ENCODE measurements around the gene GJA1.
"Not testable (repeated sequence)": the region's sequence is repeated elsewhere in the genome, so short reads cannot be mapped to it uniquely, and the experiment has no call there.

Gene GJA1

DNA sequence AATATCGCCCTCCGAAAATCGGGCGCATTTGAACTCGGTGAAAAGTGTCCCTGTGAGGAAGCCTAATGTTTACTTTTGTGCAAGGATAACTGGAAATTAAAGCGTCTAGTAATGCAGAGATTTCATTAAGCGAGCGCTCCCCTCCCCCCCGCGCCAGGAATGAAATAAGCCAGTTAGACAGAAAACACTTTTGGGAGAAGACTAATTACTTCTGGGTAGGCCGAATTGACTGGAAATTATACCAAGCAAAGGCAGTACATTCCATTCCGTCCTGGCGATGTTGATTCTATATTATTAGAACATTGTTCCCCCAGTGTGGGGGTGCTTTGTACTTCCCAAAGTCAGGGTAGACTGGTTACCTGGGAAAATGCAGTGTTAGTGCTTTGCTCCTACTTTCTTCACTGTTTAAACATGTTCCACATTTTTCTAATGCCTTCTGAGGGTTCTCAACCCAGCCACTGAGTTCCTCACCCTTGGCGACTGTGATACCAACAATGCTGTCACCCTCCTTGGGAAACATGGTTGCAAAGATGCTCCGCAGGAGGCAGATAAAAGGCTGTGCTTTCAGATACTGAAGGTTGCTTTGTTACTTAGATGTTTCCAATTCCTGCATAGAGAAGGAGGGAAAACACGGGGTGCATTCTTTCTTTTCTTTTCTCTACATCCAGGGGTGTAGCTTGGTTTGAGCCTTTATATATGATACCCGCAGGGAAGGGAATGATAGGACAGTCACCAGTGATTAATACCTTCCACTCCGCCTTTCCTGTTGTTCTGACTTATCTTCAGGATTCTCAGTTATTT is 2.6 kb downstream of the GJA1 start:
- no peak for DNase-seq

DNA sequence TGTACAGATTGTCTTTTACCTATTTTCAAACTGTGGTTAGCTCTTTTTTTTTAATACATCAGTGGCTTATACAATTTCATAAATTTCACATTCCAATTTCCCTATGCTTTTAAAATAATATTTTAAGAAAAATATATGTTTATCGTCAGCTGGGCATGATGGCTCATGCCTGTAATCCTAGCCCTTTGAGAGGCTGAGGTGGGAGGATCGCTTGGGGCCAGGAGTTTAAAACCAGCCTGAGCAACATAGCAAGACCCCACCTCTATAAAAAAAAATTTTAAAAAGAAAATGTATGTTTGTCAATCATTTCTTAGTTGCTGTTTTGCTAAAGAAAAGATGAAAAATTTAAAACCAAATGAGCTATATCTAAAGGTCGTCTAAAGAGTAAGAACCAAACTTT is 3.4 kb downstream of the GJA1 start:
- DNase-seq, result no peak

DNA sequence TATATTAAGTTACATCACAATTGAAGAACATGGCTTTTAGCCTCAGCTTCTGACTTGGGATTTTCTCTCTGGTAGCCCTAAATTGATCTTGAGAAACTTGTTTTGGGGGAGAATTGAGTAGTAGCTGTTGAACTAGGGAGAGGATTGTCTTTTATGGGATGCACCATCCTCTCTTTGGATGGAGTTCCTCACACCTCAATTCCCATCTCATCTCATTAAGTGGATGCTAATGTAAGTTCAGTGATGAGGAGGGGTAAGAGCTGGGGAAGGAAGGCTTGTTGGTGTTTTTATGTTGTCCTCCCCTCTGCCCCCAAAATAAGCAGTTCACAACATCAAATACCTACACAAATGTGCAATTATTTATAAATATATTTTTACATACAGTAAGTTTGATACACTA is 4.0 kb downstream of the GJA1 start:
- no peak for DNase-seq

DNA sequence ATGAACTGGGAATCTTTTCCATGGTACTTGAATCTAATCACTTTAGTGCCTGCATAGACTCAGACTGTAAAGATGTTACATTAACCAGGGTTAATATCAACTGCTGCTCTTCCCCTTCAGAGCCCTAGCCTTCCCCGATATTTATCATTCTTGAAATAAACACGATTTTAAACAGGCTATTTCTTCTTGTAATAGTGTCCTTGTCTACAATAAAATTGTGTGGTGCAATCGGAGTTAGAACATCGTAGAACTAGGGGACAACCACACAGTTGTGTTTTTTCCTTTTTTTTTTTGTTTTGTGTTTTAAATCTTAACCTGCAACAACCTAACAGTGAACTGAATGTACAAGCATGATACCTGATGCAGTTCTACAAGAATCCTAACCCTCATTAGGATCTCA is 4.5 kb downstream of the GJA1 start:
- no peak for DNase-seq

DNA sequence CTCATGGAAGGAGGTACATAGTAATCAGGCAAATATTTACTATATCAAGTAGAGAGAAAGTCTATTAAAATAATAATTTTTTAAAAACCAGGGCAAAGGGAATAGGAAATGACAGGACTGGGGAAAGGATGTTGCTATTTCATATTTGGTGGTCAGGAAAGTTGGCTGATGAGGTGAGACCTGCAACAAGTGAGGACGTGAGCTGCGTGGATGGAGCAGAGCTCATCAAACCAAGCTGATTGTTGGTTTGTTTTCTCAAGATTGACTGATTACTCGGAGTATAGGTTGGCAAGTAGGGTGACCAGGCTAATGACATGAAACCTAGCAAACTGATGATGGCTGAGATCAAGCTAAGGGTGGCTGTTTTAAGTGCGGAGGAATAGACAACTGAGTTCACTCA is 6.0 kb downstream of the GJA1 start:
- no peak for DNase-seq

DNA sequence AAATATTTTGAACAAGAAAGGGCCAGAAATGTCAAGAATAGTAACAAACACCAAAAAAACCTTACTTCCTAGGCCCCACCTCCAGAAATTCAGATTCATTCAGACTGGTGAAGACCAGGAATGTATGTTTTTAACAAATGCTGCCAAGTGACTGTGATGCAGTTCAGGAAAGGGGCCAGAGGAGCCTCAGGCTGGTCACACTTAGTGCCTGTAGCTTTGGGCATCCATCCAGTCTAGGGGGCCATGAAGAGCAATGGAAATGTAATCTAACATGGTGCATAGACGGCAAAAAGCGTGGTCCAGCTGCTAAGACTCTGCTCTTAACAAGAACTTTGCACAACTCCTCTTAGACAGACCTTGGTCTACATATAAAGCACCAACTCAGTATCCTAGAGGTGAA is 7.1 kb downstream of the GJA1 start:
- no peak for DNase-seq

DNA sequence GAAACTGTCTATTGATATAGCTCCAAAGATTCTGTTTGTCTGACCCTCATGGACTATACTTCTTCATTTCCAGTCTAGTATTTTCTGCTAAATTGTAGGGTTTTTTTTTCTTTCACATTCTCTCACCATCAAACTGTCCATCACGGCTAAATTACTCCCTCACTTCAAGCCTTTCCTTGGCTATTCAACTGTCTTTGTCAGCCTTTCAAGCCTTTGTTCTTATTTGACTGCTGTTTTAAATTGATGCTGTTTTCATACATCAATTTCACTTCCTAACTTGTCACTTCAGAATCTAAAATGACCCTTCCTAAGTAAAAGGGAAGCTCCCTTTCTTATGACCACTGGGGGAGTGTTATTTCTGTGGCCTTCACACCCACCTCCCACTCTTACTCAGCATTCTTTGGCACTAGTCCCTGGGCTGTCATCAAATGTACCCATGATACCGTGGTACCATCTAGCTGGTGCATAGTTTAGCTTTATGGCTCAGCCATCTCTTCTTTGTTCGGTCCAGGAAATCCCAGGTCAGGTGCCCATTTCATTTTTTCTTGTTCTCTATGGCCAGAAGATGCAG is 8.6 kb downstream of the GJA1 start:
- no peak for DNase-seq

DNA sequence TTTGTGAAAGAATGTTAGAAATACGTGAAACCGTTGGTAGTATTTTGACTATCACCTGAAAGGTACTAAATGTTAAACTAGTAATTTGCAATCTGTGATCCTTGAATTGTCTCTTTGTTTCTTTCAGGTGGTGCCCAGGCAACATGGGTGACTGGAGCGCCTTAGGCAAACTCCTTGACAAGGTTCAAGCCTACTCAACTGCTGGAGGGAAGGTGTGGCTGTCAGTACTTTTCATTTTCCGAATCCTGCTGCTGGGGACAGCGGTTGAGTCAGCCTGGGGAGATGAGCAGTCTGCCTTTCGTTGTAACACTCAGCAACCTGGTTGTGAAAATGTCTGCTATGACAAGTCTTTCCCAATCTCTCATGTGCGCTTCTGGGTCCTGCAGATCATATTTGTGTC is 11.3 kb downstream of the GJA1 start:
- not testable (repeated sequence) for DNase-seq

DNA sequence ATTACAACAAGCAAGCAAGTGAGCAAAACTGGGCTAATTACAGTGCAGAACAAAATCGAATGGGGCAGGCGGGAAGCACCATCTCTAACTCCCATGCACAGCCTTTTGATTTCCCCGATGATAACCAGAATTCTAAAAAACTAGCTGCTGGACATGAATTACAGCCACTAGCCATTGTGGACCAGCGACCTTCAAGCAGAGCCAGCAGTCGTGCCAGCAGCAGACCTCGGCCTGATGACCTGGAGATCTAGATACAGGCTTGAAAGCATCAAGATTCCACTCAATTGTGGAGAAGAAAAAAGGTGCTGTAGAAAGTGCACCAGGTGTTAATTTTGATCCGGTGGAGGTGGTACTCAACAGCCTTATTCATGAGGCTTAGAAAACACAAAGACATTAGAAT is 12.3 kb downstream of the GJA1 start:
- not testable (repeated sequence) for DNase-seq

DNA sequence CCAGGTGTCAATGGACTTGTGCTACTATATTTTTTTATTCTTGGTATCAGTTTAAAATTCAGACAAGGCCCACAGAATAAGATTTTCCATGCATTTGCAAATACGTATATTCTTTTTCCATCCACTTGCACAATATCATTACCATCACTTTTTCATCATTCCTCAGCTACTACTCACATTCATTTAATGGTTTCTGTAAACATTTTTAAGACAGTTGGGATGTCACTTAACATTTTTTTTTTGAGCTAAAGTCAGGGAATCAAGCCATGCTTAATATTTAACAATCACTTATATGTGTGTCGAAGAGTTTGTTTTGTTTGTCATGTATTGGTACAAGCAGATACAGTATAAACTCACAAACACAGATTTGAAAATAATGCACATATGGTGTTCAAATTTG is 13.1 kb downstream of the GJA1 start:
- not testable (repeated sequence) for DNase-seq

DNA sequence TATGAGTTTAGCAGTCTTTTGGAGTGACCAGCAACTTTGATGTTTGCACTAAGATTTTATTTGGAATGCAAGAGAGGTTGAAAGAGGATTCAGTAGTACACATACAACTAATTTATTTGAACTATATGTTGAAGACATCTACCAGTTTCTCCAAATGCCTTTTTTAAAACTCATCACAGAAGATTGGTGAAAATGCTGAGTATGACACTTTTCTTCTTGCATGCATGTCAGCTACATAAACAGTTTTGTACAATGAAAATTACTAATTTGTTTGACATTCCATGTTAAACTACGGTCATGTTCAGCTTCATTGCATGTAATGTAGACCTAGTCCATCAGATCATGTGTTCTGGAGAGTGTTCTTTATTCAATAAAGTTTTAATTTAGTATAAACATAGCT is 13.9 kb downstream of the GJA1 start:
- no peak for DNase-seq

DNA sequence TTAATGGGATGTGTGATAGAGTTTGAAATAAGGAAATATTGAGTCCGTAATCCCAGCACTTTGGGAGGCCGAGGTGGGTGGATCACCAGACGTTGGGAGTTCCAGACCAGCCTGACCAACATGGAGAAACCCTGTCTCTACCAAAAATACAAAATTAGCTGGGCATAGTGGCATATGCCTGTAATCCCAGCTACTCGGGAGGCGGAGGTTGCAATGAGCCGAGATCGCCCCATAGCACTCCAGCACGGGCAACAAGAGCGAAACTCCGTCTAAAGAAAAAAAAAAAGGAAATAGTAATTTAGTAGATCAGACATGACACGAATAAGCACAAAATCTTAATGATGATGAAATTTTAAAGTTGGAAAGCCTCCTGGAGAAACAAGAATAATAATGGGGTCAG is 14.8 kb downstream of the GJA1 start:
- DNase-seq, result no peak

DNA sequence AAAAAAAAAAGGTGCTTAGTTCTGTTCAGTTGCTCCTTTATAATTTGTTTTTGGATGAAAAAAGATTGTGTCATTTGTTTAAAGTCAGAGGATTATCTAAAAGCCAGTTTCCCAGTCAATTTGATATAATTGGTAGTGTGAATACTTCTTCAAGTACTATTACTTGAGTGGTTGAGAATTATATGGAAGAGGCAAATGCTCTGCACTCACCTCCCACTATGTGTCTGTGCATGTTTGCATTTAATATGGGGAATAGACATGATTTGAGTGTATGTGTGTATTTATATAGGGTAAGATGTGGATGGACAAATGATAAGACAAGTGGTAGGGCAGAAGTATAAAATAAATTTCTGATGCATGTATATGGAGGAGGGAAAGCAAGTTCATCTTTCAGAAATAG is 15.8 kb downstream of the GJA1 start:
- DNase-seq, result no peak

DNA sequence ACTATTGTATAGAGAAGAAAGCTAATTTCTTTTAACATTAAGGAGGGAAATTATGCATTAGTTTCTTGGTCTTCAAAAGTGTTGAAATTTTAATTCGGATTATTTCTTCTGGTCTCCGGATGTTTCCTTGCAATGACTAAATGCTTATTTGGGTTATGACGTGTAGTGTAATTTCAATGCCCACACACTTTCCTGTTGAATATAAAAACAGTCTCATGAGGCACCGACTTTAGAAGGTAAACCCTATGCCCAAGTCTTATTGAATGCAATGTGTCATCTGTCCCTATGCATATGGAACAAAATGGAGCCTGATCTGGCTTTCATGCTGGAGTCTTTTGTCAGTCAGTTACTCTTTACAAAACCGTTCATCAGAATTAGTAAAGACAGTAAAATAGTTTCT is 17.7 kb downstream of the GJA1 start:
- no peak for DNase-seq

DNA sequence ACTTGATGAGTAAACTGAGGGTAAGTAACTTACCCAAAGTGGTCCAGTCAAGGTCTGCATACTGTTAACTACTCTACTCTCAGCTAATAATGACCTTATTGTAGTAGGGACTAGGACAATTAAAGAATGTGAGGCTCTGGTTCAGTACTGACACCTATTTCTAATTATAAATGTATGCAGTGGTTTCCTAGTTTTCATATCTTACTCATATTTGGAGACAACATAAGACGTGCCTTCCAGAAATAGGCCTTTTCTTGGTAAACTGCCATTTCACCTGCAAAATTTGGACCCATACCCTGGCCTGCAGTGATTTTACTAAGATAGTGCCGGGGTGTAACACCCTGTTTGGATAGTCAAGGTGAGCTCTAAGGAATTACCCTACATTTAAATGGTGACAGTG is 24.7 kb downstream of the GJA1 start:
- DNase-seq, result no peak

DNA sequence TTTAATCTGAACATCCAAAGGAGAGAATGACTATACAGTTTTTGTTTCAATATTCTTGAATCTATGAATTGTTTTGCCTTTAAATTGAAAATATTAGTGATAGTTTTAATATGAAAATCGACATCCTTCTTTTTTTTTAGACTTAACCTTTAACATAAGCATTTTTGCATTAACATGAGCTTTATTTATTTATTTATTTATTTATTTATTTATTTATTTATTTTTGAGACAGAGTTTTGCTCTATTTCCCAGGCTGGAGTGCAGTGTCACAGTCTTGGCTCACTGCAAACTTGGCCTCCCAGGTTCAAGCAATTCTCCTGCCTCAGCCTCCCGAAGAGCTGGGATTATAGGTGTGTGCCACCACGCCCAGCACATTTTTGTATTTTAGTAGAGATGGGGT is 27.6 kb downstream of the GJA1 start:
- no peak for DNase-seq

DNA sequence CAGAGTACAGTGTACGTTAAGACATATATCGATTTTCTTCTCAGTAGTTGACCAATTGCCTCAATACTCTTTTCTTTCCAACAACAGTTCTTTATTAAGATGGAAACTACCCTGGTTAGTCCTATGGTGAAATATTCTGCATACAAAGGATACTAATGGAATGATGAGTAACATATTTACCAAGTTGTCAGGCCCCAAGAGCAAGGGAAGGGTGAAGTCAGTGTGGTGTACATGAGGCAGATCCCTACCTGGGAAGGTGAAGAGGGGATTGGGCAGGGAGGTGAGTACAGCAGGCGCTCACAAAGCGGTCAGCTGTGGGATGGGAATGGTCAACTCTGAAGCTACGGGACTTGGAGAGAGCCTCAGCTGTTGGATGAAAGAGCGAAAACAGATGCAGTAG is 29.7 kb downstream of the GJA1 start:
- DNase-seq, result no peak

DNA sequence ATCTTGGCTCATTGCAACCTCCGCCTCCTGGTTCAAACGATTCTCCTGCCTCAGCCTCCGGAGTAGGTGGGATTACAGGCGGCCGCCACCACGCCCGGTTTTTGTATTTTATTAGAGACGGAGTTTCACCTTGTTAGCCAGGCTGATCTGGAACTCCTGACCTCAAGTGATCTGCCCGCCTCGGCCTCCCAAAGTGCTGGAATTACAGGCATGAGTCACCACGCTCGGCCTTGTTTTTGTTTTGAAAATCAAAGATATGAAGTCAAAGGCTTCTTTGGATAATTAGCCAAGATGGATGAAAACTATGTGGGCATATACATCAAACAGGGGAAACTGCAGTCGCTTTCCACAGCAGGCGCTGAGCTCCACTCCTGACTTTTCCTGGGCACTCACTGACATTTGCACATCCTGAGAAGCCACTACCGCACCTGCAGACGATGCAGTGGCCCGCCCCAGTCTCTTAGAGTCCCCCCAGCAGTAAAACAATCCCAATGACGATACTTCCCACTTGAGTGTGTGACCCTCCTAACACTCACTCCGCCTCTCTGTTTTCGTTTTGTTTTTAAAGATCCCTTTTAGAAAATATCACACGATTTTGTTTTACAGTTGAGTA is 44.1 kb downstream of the GJA1 start:
- DNase-seq, result no peak

DNA sequence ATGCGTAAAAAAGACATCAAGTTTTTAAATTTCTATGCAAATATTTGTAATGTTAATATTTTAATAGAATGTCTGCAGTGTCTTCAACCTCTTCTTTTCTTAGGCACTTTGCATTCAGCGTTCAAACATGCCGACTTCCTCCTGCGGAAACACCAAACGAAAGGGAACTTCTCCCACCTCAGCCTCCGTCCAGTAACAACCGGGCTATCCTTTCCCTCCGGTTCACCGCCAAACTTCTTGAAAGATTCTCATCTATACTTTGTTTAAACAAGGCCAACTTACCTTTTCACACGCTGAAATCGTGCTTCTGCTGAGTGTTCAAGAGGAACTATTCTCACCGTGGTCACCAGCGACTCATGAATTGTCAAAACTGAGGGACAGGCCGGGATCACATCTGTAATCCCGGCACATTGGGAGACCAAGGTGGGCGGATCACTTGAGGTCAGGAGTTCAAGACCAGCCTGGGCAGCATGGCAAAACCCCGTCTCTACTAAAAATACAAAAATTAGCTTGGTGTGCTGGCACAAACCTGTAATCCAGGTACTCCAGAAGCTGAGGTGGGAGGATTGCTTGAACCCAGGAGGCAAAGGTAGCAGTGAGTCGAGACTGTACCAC is 44.8 kb downstream of the GJA1 start:
- DNase-seq, result no peak

DNA sequence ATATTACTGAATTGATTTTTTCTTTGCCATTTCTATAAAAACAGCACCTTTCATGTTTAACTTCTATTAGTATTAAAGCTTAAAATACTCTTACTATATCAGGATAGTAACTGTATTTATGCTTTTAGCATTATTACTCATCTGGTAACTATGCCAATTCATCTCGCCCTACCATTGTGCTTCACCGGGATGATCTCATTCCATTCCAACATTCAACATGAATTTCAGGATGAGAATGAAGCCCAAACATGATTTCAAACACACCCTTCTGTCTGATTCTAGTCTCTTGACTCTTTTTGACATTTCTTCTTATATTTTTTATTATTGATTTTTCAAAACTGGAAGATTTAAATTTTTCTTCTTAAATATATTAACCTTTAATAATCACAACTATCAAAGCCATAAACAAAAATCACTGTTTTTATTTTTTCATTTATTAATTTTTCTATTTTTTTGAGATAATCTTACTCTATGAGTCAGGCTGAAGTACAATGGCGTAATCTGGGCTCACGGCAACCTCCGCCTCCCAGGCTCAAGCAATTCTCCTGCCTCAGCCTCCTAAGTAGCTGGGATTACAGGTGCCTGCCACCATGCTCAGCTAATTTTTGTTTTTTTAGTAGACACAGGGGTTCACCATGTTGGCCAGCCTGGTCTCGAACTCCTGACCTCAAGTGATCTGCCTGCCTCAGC is 46.7 kb downstream of the GJA1 start:
- no peak for DNase-seq

DNA sequence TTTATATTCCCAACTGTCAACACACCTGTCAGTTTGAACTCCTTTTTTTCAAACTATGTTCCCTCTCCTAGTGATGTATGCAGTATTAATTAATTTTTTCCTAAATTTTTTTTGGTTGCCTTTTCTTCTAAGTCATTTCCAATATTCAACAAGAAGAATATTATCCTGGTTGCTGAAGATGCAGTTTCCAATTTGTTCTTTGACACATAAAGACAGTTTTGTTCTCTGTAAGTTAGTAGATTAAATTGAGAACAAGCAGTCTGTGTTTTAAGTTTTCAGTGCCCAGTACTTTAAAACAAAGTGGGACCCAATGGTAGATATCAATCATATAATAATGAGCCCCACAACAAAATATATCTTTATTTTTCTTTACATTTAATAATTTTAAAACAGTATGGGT is 47.3 kb downstream of the GJA1 start:
- no peak for DNase-seq

DNA sequence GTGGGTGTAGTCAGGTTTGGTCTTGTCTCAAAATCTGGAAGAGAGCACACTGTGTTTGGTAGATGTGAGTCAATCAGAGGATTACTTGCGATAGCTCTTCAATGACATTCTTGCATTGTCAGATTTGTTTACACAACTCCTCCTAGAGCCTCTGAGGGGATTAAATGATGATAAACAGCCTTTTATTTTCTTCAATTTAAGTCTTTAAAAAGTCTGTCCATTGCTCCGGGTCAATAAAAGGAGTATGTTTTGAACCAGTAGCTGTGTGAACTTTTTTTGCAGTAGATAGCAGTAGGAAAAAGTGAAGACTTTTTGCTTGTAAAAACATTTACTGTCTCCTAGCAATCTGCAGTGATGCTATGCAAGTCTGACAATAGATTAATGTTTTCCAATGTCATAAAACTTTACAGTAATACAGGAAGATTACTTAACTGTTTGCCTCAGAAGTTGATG is 49.9 kb downstream of the GJA1 start:
- DNase-seq, result no peak

DNA sequence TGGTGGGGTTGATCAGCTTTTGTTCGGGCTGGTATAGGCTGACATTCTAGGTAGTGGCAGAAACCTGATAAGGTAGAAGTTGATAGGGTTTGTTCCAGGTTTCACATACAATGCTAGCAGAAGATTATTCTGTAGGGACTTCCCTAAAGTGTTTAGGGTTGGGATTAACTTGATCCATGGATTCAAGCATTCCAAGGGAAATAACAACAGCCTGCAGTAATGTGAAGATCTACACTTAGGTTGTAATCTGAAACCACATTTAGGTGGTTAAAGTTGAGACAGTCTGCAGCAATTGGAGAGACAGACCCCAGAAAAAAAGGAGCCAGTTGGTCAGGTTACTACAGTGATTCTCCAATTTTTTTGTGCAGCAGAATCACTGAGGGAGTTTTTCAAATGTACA is 56.1 kb downstream of the GJA1 start:
- no peak for DNase-seq

Measured in stimulated activated CD4-positive, alpha-beta T cell treated with anti-CD3 and anti-CD28 coated beads, Interleukin-4, amount 100 ng/mL, for 4 hours (primary cell).